ENCODE measurements around the gene NXNL1. TPM values are rescaled to one million over a fixed set of nuclear protein-coding genes. Genes with fewer than 3 reads are reported as not detected.

Gene NXNL1
- total RNA-seq, 1 experiment from 2014 or later = not detected

DNA sequence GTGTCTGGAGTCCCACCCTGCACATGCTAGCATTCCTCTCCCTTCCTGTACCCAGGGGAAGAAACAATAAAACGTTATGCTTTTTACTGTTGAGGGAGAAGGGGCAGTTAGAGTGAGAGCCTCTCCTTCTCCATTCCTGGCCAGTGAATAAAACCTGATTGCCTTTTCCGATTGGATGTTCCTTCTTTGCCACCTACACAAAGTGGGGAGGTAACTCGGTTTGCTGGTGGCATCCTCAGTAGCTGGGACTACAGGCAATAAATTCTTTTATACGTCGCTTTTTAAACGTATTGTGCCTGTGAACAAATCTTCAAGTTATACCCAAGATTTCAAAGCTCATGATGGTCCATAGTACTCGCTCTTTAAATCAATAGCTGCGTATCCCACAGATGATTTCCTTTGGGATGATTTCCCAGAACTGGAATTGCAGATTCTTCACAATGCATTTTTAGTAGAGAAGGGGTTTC is 41.5 kb downstream of the NXNL1 start:
- no peak for TF ChIP-seq ATF3 (CRISPR knock-in tag; conservative IDR thresholded peaks at IDR 0.05)
- no peak for TF ChIP-seq RORB (CRISPR knock-in tag; IDR thresholded peaks at IDR 0.05)
- TF ChIP-seq, protein P1, sequence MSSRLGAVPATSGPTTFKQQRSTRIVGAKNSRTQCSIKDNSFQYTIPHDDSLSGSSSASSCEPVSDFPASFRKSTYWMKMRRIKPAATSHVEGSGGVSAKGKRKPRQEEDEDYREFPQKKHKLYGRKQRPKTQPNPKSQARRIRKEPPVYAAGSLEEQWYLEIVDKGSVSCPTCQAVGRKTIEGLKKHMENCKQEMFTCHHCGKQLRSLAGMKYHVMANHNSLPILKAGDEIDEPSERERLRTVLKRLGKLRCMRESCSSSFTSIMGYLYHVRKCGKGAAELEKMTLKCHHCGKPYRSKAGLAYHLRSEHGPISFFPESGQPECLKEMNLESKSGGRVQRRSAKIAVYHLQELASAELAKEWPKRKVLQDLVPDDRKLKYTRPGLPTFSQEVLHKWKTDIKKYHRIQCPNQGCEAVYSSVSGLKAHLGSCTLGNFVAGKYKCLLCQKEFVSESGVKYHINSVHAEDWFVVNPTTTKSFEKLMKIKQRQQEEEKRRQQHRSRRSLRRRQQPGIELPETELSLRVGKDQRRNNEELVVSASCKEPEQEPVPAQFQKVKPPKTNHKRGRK (CRISPR knock-in tag; IDR thresholded peaks at IDR 0.05; ENCODE audit: borderline replicate concordance) = no peak
- no peak for TF ChIP-seq CREB1 (CRISPR knock-in tag; IDR thresholded peaks at IDR 0.05)
- no peak for TF ChIP-seq JAZF1 (CRISPR knock-in tag; IDR thresholded peaks at IDR 0.05)
- 0 out of 2 replicates have a peak, but pooled peaks have one; percentile 48 for TF ChIP-seq GTF2I (CRISPR knock-in tag; conservative IDR thresholded peaks at IDR 0.05)
- TF ChIP-seq, protein P2, sequence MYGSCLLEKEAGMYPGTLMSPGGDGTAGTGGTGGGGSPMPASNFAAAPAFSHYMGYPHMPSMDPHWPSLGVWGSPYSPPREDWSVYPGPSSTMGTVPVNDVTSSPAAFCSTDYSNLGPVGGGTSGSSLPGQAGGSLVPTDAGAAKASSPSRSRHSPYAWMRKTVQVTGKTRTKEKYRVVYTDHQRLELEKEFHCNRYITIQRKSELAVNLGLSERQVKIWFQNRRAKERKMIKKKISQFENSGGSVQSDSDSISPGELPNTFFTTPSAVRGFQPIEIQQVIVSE (CRISPR knock-in tag; IDR thresholded peaks at IDR 0.05; ENCODE audit: borderline replicate concordance) = no peak
- TF ChIP-seq SMAD4 (CRISPR knock-in tag; IDR thresholded peaks at IDR 0.05) = no peak
- TF ChIP-seq NFYB (CRISPR knock-in tag; conservative IDR thresholded peaks at IDR 0.05; ENCODE audit: low read depth) = no peak
- ATAC-seq (no peak), DNase-seq (ENCODE audit: low spot score) (no peak)
- Mint-ChIP-seq H3K4me3 (peak overlapping the region; percentile 83), H3K9me3 (no peaks in the 10 kb centered on the region), H3K4me1 (peaks cover 41% of the 10 kb centered on the region), H3K27ac (peak overlapping the region; percentile 99), H3K36me3 (peaks cover 4% of the 10 kb centered on the region), H3K27me3 (ENCODE audit: low read depth) (peaks cover 26% of the 10 kb centered on the region)
- ChIA-PET CTCF (interaction anchor here (0.6 to 2.7 kb wide), 27 partner anchors 10 to 356 kb away, joined by 3 to 17 read pairs (median 4); partner anchors contain the start of genes BST2, CCDC194, DDA1 and SLC27A1), POLR2A (interaction anchor here (0.6 to 1.8 kb wide), 7 partner anchors 13 to 441 kb away, joined by 3 to 27 read pairs (median 3); partner anchors contain the start of genes BST2 and RPL18A)

GRCh38 chr19:17418710-17419109 is 42.0 kb downstream of the NXNL1 start:
- peaks cover 40% of the 10 kb centered on the region for H3K4me1 Mint-ChIP-seq
- H3K27ac Mint-ChIP-seq = peak overlapping the region; percentile 99
- ATAC-seq (no peak), DNase-seq (ENCODE audit: low spot score) (no peak)
- POLR2A ChIA-PET = interaction anchor here (1.0 to 1.8 kb wide), 2 partner anchors 13 to 152 kb away, joined by 3 to 11 read pairs; partner anchors contain the start of gene BST2
- H3K36me3 Mint-ChIP-seq = peaks cover 4% of the 10 kb centered on the region
- no peaks in the 10 kb centered on the region for H3K9me3 Mint-ChIP-seq
- H3K4me3 Mint-ChIP-seq = peak overlapping the region; percentile 83
- CTCF ChIA-PET = interaction anchor here (0.6 to 2.7 kb wide), 9 partner anchors 10 to 118 kb away, joined by 3 to 17 read pairs (median 8); partner anchors contain the start of genes BST2, DDA1 and TMEM221
- H3K27me3 Mint-ChIP-seq (ENCODE audit: low read depth) = peaks cover 31% of the 10 kb centered on the region
- TF ChIP-seq ELF4 (CRISPR knock-in tag; IDR thresholded peaks at IDR 0.05; ENCODE audit: low read depth) (no peak), ZNF121 (CRISPR knock-in tag; IDR thresholded peaks at IDR 0.05) (no peak), ERG (CRISPR knock-in tag; IDR thresholded peaks at IDR 0.05) (no peak), NR2C2 (CRISPR knock-in tag; IDR thresholded peaks at IDR 0.05) (no peak), TEAD1 (CRISPR knock-in tag; IDR thresholded peaks at IDR 0.05) (no peak), E2F4 (CRISPR knock-in tag; IDR thresholded peaks at IDR 0.05; ENCODE audit: borderline replicate concordance, low read depth) (no peak), ESRRA (CRISPR knock-in tag; IDR thresholded peaks at IDR 0.05; ENCODE audit: borderline replicate concordance) (no peak), NR1H2 (CRISPR knock-in tag; IDR thresholded peaks at IDR 0.05) (no peak), MYBL2 (CRISPR knock-in tag; IDR thresholded peaks at IDR 0.05) (no peak)
- TF ChIP-seq, protein P2 (CRISPR knock-in tag; IDR thresholded peaks at IDR 0.05; ENCODE audit: borderline replicate concordance) = no peak
- TF ChIP-seq, protein P3, sequence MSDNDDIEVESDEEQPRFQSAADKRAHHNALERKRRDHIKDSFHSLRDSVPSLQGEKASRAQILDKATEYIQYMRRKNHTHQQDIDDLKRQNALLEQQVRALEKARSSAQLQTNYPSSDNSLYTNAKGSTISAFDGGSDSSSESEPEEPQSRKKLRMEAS (CRISPR knock-in tag; IDR thresholded peaks at IDR 0.05) = no peak
- TF ChIP-seq, protein P4, sequence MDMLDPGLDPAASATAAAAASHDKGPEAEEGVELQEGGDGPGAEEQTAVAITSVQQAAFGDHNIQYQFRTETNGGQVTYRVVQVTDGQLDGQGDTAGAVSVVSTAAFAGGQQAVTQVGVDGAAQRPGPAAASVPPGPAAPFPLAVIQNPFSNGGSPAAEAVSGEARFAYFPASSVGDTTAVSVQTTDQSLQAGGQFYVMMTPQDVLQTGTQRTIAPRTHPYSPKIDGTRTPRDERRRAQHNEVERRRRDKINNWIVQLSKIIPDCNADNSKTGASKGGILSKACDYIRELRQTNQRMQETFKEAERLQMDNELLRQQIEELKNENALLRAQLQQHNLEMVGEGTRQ (CRISPR knock-in tag; IDR thresholded peaks at IDR 0.05) = no peak
- TF ChIP-seq, protein P1 (CRISPR knock-in tag; IDR thresholded peaks at IDR 0.05; ENCODE audit: borderline replicate concordance) = no peak
- TF ChIP-seq, protein P5, sequence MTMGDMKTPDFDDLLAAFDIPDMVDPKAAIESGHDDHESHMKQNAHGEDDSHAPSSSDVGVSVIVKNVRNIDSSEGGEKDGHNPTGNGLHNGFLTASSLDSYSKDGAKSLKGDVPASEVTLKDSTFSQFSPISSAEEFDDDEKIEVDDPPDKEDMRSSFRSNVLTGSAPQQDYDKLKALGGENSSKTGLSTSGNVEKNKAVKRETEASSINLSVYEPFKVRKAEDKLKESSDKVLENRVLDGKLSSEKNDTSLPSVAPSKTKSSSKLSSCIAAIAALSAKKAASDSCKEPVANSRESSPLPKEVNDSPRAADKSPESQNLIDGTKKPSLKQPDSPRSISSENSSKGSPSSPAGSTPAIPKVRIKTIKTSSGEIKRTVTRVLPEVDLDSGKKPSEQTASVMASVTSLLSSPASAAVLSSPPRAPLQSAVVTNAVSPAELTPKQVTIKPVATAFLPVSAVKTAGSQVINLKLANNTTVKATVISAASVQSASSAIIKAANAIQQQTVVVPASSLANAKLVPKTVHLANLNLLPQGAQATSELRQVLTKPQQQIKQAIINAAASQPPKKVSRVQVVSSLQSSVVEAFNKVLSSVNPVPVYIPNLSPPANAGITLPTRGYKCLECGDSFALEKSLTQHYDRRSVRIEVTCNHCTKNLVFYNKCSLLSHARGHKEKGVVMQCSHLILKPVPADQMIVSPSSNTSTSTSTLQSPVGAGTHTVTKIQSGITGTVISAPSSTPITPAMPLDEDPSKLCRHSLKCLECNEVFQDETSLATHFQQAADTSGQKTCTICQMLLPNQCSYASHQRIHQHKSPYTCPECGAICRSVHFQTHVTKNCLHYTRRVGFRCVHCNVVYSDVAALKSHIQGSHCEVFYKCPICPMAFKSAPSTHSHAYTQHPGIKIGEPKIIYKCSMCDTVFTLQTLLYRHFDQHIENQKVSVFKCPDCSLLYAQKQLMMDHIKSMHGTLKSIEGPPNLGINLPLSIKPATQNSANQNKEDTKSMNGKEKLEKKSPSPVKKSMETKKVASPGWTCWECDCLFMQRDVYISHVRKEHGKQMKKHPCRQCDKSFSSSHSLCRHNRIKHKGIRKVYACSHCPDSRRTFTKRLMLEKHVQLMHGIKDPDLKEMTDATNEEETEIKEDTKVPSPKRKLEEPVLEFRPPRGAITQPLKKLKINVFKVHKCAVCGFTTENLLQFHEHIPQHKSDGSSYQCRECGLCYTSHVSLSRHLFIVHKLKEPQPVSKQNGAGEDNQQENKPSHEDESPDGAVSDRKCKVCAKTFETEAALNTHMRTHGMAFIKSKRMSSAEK (CRISPR knock-in tag; IDR thresholded peaks at IDR 0.05; ENCODE audit: borderline replicate concordance) = no peak
